Measurements from ENCODE around the gene GPR161. TPM values are rescaled to one million over a fixed set of nuclear protein-coding genes. Genes with fewer than 3 reads are reported as not detected.

GPR161 gene
- total RNA-seq, 1 donor from 2014 or later: 0.41 TPM

Other genes starting within 250 kb of the GPR161 start
- gene ADCY10, start 222.8 kb downstream of the GPR161 start, total RNA-seq: not detected in 2 replicates
- 20.9 and 24.0 TPM in 2 replicates for gene DCAF6, start 200.2 kb downstream of the GPR161 start, total RNA-seq
- 33.7 and 36.9 TPM in 2 replicates for gene MPC2, start 199.9 kb downstream of the GPR161 start, total RNA-seq
- 42.8 and 45.7 TPM in 2 replicates for gene TIPRL, start 42.0 kb upstream of the GPR161 start, total RNA-seq
- 71.1 and 76.5 TPM in 2 replicates for gene SFT2D2, start 89.1 kb upstream of the GPR161 start, total RNA-seq
- 2.0 and 2.5 TPM in 2 replicates for gene TBX19, start 143.9 kb upstream of the GPR161 start, total RNA-seq